Stimulated activated naive B cell treated with anti-CD40 and anti-IgM and Interleukin-4, amounts not matched to agents 10 μg/mL and 1 μg/mL and 100 μg/mL, for 72 hours (primary cell): ENCODE results near the gene PLCL2.

ENCODE experiments used
- ATAC-seq, 2 donors: fragments of 150-1000 bp; cut with Tn5 transposase; replicated peaks; 2 replicates each; pipeline ENCODE4 v1.10.0; 2021; ENCODE audit warnings: moderate library complexity in 1 of 2
- DNase-seq: peaks from one replicate; pipeline ENCODE4 v3.0.0; 2021
- H3K27ac Mint-ChIP-seq: one replicate; pipeline ENCODE4 v1.8.0; 2022; ENCODE audit warnings: mild to moderate bottlenecking, mixed read lengths
- H3K27me3 Mint-ChIP-seq, 2 donors: one replicate each; pipeline ENCODE4 v1.8.0; 2022; ENCODE audit warnings: mixed read lengths in 2 of 2
- H3K36me3 Mint-ChIP-seq, 2 donors: one replicate each; pipeline ENCODE4 v1.8.0; 2022; ENCODE audit warnings: mixed read lengths in 2 of 2, mild to moderate bottlenecking in 1 of 2
- H3K4me1 Mint-ChIP-seq, 2 donors: one replicate each; pipeline ENCODE4 v1.8.0; 2022; ENCODE audit warnings: mixed read lengths in 2 of 2, mild to moderate bottlenecking in 1 of 2
- H3K4me3 Mint-ChIP-seq, 2 donors: one replicate each; pipeline ENCODE4 v1.8.0; 2022; ENCODE audit warnings: mild to moderate bottlenecking in 2 of 2, mixed read lengths in 2 of 2, moderate library complexity in 1 of 2
- H3K9me3 Mint-ChIP-seq, 2 donors: one replicate each; pipeline ENCODE4 v1.8.0; 2022; ENCODE audit warnings: mixed read lengths in 2 of 2, mild to moderate bottlenecking in 1 of 2

Gene PLCL2

DNA sequence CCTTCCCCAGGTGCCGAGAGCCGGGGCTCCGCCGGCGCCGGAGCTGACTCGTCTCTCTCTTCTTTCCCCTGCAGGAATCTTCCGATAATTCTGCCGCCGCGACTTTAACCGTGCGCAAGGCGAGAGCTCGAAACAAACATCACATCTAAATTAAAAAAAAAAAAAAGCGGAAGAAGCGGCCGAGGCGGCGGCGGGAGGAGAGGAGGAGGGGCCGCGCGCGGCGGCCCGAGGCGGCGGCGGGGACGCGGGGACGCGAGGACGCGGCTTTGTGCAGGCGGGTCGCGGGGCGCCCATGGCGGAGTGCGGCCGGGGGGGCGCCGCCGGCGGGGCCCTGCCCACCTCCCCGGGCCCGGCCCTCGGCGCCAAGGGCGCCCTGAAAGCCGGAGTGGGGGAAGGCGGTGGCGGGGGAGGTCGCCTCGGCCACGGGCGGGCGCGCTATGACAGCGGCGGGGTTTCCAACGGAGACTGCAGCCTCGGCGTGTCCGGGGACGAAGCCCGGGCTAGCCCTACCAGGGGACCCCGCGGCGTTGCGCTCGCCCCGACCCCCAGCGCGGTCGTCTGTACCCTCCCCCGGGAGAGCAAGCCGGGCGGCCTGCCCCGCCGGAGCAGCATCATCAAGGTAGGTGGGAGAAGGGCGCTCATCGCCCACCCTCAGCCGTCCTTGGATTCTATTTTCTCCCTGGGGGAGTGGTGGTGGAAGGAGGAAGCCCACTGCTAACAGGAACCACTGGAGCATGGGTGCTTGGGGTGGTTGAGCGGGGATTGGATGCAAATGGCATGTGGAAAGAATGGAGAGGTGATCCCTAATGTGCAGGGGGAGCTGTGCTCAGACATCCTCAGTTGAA, at the start of gene PLCL2:
Gene PLCL2, plus strand, starts transcription at position 208 of the 845 bp plus-strand sequence. Its CDS starts 85 bp downstream, at position 293.
- Mint-ChIP-seq H3K9me3 (no peaks in the 10 kb centered on the region), H3K4me1 (peaks cover 17 to 57% of the 10 kb centered on the region in 2 donors), H3K27me3 (no peaks in the 10 kb centered on the region), H3K36me3 (peaks cover 0 to 6% of the 10 kb centered on the region in 2 donors), H3K4me3 (peak within 1 kb of the TSS; percentile 94 to 97), H3K27ac (peak within 1 kb of the TSS; percentile 99)
- ATAC-seq, result peak; percentile 60 to 69
- peak; percentile 63 for DNase-seq

DNA sequence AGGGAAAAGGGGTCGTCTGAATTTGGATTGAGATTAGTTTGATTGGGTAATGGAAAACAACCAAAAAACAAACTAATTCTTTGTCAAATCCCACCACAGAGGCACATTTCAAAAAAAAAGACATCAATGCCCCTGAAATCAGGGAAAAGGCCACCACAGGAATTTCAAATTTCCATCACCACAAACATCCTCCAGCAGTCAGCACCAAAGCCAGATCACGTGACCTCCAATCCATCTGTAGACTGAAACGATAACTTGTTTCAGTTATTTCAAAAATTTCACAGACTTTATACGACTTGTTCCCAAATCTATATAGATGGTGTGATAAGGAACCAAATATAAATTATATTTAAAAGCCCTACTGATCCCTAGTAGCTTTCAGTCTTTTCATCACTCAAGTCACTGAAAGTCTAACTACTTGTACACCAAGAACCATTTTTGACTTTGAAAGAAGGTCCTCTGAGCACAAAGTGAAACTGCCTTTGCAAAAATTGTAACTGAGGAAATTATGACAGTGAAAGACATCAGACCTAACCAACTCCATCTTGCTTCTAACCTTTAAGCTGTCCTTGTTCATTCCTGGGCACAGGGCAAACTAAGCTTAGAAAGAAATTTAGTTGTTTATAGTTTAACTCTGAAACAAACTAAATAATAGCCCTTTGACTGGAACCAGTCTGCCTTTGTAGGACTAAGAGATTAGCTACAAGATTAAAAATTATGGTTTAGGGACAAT, 48.1 kb upstream of the PLCL2 start:
- H3K4me3 Mint-ChIP-seq, result no peak overlapping the region
- H3K27ac Mint-ChIP-seq, result no peak overlapping the region
- no peak for DNase-seq
- no peaks in the 10 kb centered on the region for H3K27me3 Mint-ChIP-seq
- no peak for ATAC-seq
- peaks cover 10 to 29% of the 10 kb centered on the region in 2 donors for H3K4me1 Mint-ChIP-seq
- no peaks in the 10 kb centered on the region for H3K36me3 Mint-ChIP-seq
- no peaks in the 10 kb centered on the region for H3K9me3 Mint-ChIP-seq

DNA sequence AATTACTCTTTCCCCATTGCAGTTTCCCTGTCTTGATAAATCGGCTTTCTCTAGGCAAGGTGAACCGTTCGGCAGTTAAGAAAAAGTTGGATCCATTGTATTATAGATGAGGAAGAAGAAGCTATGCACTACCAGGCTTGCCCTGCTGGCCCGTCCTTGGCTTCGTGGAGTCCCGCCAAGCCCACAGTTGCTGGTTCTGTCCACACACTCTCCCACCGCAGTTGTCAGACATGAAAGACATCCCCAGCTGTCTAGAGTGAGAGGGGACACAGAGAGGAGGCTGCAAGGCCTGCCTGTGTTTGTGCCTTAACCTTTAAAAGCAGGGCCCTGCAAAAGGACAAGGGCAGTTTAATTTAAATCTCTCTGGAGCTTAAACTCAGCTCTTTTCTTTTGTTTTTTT, 47.2 kb upstream of the PLCL2 start:
- peaks cover 17 to 38% of the 10 kb centered on the region in 2 donors for H3K4me1 Mint-ChIP-seq
- no peaks in the 10 kb centered on the region for H3K9me3 Mint-ChIP-seq
- no peaks in the 10 kb centered on the region for H3K36me3 Mint-ChIP-seq
- no peak overlapping the region for H3K4me3 Mint-ChIP-seq
- ATAC-seq (no peak), DNase-seq (no peak)
- H3K27me3 Mint-ChIP-seq, result no peaks in the 10 kb centered on the region
- H3K27ac Mint-ChIP-seq, result no peak overlapping the region

GRCh38 chr3:16838561-16838960, 46.2 kb upstream of the PLCL2 start:
- Mint-ChIP-seq H3K4me3 (no peak overlapping the region), H3K27me3 (no peaks in the 10 kb centered on the region), H3K27ac (no peak overlapping the region), H3K4me1 (peaks cover 23 to 45% of the 10 kb centered on the region in 2 donors), H3K9me3 (no peaks in the 10 kb centered on the region), H3K36me3 (no peaks in the 10 kb centered on the region)
- ATAC-seq (no peak), DNase-seq (no peak)

DNA sequence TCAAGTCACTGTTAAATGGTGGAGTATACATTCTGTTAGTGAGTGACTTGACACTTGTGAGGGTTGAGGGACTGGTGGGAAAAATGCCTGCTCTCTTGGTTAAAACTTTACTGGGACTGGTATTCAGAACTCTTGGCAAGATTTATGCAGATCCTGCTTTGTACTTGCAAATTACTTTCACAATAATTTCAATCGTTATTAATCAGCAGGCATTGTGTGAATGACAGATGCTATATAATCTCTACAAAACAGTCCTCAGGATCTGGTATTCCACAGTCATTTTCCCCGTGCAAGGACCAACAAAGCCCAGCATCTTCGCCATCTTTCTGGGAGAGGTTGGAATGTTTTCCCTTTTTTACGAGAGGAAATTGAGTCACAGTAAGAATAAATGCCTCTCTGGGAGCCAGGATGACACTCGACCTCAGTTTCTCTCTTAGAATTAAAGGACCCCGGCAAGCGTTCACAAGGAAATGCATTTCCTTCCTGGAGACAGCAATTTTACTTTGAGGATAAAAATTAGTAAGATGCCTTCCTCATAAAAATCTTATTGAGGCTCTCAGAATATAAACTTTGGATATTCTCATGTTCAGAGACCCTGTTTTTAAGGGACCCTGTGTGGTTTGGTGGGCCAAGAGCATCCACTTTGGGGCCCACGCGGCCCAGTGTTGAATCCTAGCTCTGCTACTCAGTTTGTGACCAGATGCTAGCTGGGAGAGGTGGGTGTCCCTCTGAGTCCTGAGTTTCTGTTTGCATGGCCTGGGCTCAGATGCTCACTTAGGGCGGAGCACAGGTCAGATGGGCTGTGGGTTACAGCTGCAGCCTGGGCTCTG, 45.3 kb upstream of the PLCL2 start:
- ATAC-seq (no peak), DNase-seq (no peak)
- H3K9me3 Mint-ChIP-seq, result no peaks in the 10 kb centered on the region
- peaks cover 28 to 45% of the 10 kb centered on the region in 2 donors for H3K4me1 Mint-ChIP-seq
- H3K4me3 Mint-ChIP-seq, result no peak overlapping the region
- no peaks in the 10 kb centered on the region for H3K36me3 Mint-ChIP-seq
- H3K27ac Mint-ChIP-seq, result no peak overlapping the region
- H3K27me3 Mint-ChIP-seq, result no peaks in the 10 kb centered on the region

DNA sequence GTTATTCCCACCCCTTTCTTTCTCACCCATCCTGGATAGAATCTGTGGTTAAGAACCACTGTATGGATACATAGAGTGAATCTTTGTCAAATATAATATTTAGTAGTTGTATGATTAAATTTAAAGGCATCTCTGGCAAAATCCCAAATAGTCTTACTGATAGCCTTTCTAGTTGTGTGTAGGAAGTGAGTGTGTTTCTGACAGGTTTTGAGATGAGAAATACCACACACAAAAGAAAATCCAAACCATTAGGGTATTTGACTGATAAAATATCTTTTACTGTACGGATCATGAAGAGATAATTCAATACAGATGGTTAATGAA, 44.7 kb upstream of the PLCL2 start:
- H3K9me3 Mint-ChIP-seq, result no peaks in the 10 kb centered on the region
- DNase-seq, result no peak
- peaks cover 29 to 50% of the 10 kb centered on the region in 2 donors for H3K4me1 Mint-ChIP-seq
- H3K27me3 Mint-ChIP-seq, result no peaks in the 10 kb centered on the region
- ATAC-seq, result no peak
- H3K4me3 Mint-ChIP-seq, result no peak overlapping the region
- H3K27ac Mint-ChIP-seq, result no peak overlapping the region
- no peaks in the 10 kb centered on the region for H3K36me3 Mint-ChIP-seq

- Mint-ChIP-seq H3K36me3 (no peaks in the 10 kb centered on the region), H3K9me3 (no peaks in the 10 kb centered on the region), H3K27ac (peak overlapping the region; percentile 97), H3K27me3 (no peaks in the 10 kb centered on the region), H3K4me1 (peaks cover 29 to 53% of the 10 kb centered on the region in 2 donors), H3K4me3 (peak overlapping the region; percentile 62 to 83)
- DNase-seq, result no peak
- no peak for ATAC-seq
Measured at GRCh38 chr3:16841041-16841753, 43.6 kb upstream of the PLCL2 start.

DNA sequence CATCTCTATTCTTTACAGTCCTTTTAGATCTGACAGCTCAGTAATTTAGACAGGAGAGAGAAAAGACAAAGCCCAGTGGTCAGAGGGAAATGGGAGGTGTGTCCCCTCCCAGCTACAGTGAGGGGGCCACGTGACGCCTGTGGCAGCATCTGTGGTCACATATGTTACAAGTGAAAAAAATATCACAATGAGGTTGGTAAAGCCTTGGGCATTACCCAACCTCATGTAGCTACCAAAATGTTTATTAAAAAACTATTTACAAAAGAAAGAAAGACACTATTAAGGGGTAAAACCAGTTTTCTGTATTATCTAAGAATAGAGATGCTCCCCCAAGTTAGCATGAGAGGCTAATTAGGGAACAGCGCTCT, 42.9 kb upstream of the PLCL2 start:
- Mint-ChIP-seq H3K36me3 (no peaks in the 10 kb centered on the region), H3K27me3 (no peaks in the 10 kb centered on the region), H3K9me3 (no peaks in the 10 kb centered on the region), H3K27ac (peak overlapping the region; percentile 97), H3K4me3 (peak overlapping the region; percentile 63 to 83), H3K4me1 (peaks cover 34 to 58% of the 10 kb centered on the region in 2 donors)
- DNase-seq (peak; percentile 29), ATAC-seq (peak; percentile 55 to 67)

- H3K4me1 Mint-ChIP-seq, result peaks cover 31 to 57% of the 10 kb centered on the region in 2 donors
- no peaks in the 10 kb centered on the region for H3K36me3 Mint-ChIP-seq
- peak overlapping the region; percentile 97 for H3K27ac Mint-ChIP-seq
- ATAC-seq (peak; percentile 96 to 97), DNase-seq (peak; percentile 83)
- H3K4me3 Mint-ChIP-seq, result peak overlapping the region; percentile 63 to 83
- no peaks in the 10 kb centered on the region for H3K27me3 Mint-ChIP-seq
- no peaks in the 10 kb centered on the region for H3K9me3 Mint-ChIP-seq
Measured at GRCh38 chr3:16842272-16843270, 42.2 kb upstream of the PLCL2 start.

GRCh38 chr3:16844222-16844621, 40.5 kb upstream of the PLCL2 start:
- Mint-ChIP-seq H3K36me3 (no peaks in the 10 kb centered on the region), H3K4me1 (peaks cover 26 to 41% of the 10 kb centered on the region in 2 donors), H3K27me3 (no peaks in the 10 kb centered on the region), H3K9me3 (no peaks in the 10 kb centered on the region), H3K27ac (peak overlapping the region; percentile 37), H3K4me3 (no peak overlapping the region)
- no peak for ATAC-seq
- DNase-seq, result no peak

DNA sequence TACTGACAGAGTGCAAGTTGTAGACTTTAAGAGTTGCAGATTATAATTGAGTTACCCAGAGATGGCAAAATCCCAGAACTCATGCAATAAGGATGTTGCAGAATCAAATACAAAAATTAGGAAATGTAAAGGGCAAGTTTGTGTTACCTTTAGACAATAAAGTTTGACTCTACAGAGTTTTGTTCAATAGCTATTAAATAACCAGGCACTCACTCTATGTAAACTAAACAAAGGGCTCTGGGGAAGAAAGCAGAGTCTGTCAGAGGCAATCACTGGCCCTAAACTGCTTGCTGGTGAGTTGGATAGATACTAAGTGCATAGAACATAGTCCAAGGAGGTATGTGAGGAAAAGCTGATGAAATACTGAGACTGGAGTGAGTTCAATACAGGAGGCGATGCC, 40.0 kb upstream of the PLCL2 start:
- Mint-ChIP-seq H3K4me3 (no peak overlapping the region), H3K4me1 (peaks cover 30 to 47% of the 10 kb centered on the region in 2 donors), H3K27ac (peak overlapping the region; percentile 80), H3K9me3 (no peaks in the 10 kb centered on the region), H3K27me3 (no peaks in the 10 kb centered on the region), H3K36me3 (no peaks in the 10 kb centered on the region)
- DNase-seq, result no peak
- ATAC-seq, result no peak

DNA sequence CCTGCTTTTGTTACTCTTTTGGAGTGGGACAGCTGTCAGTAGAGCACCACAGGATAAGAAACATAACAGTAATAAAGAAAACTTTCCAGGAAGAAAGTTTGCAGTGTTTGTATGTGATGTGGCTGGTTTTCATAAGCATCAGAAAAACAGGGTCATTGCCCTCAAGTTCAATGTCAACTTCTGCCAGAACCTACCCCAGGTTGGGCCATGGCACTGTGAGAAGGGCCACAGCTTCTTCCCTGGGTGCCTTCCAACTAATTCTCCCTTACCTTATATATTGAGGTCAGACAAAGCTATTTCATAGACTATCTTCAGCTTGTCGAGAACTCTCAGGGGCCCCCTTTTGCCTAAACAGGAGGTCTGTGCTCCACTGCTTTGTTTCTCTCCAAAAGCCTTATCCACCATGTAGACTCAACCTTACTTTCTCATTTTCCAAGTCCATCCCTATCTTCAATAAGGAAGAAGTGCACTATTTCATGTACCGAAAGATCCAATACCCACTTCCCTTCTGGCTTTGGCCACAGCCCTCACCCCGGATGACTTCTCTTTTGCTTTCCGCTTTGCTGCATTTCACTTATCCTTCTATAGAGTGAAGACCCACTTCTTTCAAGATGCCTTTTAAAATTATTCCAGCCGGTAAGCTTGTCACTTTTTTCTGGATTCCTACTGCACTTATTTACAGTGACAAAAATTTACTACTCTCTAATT, 38.2 kb upstream of the PLCL2 start:
- no peaks in the 10 kb centered on the region for H3K9me3 Mint-ChIP-seq
- H3K27me3 Mint-ChIP-seq, result no peaks in the 10 kb centered on the region
- ATAC-seq (no peak), DNase-seq (no peak)
- no peak overlapping the region for H3K27ac Mint-ChIP-seq
- H3K36me3 Mint-ChIP-seq, result no peaks in the 10 kb centered on the region
- H3K4me3 Mint-ChIP-seq, result no peak overlapping the region
- H3K4me1 Mint-ChIP-seq, result peaks cover 33 to 46% of the 10 kb centered on the region in 2 donors
